Activated CD4-positive, alpha-beta T cell treated with anti-CD3 and anti-CD28 coated beads for 24 hours (primary cell): ENCODE results near the gene DLG1.

Experiments
- DNase-seq, 2 donors: peaks; one replicate each; pipeline ENCODE4 v3.0.0-alpha.2; 2020; ENCODE audit warnings: low read depth in 2 of 2

The DLG1 gene

GRCh38 chr3:197317250-197317963, 19.0 kb upstream of the DLG1 start:
- DNase-seq = no peak

GRCh38 chr3:197312431-197312830, 14.0 kb upstream of the DLG1 start:
- DNase-seq = no peak

GRCh38 chr3:197311591-197311990, 13.2 kb upstream of the DLG1 start:
- DNase-seq = no peak

GRCh38 chr3:197309528-197310361, 11.3 kb upstream of the DLG1 start:
- DNase-seq = no peak

- no peak for DNase-seq
Measured at GRCh38 chr3:197308591-197308990, 10.2 kb upstream of the DLG1 start.

- no peak for DNase-seq
Measured at GRCh38 chr3:197306374-197307086, 8.1 kb upstream of the DLG1 start.

- DNase-seq = no peak
Measured at GRCh38 chr3:197305854-197306253, 7.4 kb upstream of the DLG1 start.

GRCh38 chr3:197303452-197303851, 5.0 kb upstream of the DLG1 start:
- no peak for DNase-seq

GRCh38 chr3:197302696-197303341, 4.4 kb upstream of the DLG1 start:
- DNase-seq = no peak

GRCh38 chr3:197302033-197302432, 3.6 kb upstream of the DLG1 start:
- no peak for DNase-seq

- no peak for DNase-seq
Measured at GRCh38 chr3:197300361-197300760, 1.9 kb upstream of the DLG1 start.

- no peak for DNase-seq
Measured at GRCh38 chr3:197298945-197299854, 788 bp upstream of the DLG1 start.

- peak; percentile 85 for DNase-seq
Measured at GRCh38 chr3:197297476-197298340, 704 bp downstream of the DLG1 start.

- no peak for DNase-seq
Measured at GRCh38 chr3:197297002-197297401, 1.4 kb downstream of the DLG1 start.

GRCh38 chr3:197296545-197296944, 1.9 kb downstream of the DLG1 start:
- no peak for DNase-seq

- no peak for DNase-seq
Measured at GRCh38 chr3:197295871-197296270, 2.5 kb downstream of the DLG1 start.

GRCh38 chr3:197293605-197294237, 4.7 kb downstream of the DLG1 start:
- no peak for DNase-seq

GRCh38 chr3:197292648-197293047, 5.8 kb downstream of the DLG1 start:
- no peak for DNase-seq

GRCh38 chr3:197292083-197292646, 6.2 kb downstream of the DLG1 start:
- no peak for DNase-seq
